ENCODE results near the gene VRK2.
"Not testable (repeated sequence)": the region's sequence is repeated elsewhere in the genome, so short reads cannot be mapped to it uniquely, and the experiment has no call there.

Gene VRK2

DNA sequence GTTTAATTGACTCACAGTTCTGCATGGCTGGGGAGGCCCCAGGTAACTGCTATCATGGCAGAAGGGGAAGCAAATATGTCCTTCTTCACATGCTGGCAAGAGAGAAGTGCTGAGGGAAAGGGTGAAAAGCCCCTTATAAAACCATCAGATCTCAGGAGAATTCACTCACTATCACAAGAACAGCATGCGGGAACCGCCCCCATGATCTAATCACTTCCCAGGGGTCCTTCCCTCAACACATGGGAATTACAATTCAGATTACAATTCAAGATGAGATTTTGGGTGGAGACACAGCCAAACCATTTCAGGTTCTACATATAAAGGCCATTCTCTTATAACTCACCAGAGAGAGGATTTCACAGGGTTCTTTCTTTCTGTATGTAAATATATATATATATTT, 62.9 kb downstream of the VRK2 start:
- no peak for DNase-seq (ENCODE audit: low spot score)

DNA sequence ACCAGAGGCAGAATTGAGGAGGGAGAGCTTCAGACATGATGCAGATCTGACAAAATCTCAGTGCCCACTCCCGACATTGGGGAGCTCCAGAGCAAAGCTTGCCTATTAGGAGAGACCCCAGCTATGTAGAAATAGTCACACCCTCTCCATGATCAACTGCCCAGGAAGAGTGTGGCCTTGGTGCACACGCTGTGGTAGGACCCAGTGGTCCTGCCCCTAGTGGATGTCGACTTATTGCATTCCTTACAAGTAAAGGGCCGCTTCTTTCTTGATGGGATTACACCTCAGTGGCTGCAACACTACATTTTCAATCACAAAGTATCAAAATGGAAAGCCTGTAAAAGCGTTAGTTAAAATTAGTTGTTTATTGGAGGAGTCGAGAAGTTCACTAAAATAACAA, 64.2 kb downstream of the VRK2 start:
- DNase-seq (ENCODE audit: low spot score) = no peak

DNA sequence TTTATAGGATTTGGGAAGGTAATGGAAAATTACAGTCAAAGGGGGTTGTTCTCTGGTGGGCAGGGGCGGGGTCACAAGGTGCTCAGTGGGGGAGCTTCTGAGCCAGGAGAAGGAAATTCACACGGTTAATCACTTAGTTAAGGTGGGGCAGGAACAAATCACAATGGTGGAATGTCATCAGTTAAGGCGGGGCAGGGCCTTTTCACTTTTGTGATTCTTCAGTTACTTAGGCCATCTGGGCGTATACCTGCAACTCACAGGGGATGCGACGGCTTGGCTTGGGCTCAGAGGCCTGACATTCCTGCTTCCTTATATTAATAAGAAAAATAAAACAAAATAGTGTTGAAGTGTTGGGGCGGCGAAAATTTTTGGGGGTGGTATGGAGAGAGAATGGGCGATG, 67.0 kb downstream of the VRK2 start:
- DNase-seq (ENCODE audit: low spot score) = not testable (repeated sequence)

DNA sequence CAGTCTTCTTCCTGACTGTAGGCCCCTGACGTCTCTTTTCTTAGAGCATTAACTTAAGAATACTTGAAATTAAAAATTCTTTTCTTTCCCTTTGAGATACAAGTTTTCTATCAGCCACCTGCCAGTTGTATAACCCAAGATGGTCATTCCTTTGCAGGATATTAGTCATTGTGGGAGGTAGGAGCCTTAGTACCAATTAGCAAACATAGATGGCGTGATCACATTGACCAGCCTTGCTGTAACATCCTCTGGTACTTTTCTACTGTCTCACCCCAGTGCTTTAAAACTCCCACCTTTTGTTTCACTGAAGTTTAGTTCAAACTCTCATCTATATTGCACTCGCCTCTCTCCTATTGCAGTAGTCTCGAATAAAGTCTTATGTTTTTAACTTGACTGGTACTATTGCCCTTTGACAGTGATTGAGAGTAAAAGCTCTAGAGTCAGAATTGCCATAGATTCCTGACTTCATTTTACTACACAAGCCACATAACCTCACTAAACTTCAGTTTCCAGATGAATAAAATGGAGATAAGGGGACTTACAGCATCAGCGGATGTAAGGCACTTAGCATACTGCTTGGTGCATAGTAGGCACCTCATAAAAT, 74.1 kb downstream of the VRK2 start:
- no peak for DNase-seq (ENCODE audit: low spot score)

DNA sequence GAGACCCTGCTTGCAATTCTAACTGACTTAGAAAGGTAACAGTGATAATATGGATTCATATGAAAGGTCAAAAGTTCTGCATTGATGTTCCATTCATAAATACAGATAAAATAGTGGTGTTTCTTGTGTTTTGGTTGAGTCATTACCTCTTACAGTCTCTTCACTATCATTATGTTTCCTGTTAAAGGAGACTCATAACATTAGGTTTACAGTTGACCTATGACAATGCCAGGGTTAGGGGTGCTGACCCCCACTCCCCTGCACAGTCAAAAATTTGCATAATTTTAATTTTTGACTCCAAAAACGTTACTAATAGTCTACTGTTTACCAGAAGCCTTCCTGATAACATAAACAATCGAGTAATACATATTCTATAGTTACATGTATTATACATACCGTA, 75.4 kb downstream of the VRK2 start:
- no peak for DNase-seq (ENCODE audit: low spot score)

DNA sequence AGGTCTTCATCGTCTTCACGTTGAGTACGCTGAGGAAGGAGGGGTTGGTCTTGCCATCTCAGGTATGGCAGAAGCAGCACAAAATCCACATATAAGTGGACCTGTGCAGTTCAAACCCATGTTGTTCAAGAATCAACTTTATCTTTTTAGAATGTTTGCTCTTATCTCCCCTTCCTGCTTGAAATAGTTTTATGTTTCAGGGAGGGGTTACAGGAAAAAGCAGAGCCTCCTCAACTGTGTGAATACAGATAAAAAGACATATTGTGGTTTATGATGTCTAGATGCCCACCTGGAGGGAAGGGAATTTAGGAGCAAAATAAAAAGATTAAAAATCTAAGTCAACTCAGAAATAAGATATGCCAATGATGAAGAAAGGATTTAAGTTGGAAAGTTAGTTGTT, 75.9 kb downstream of the VRK2 start:
- DNase-seq (ENCODE audit: low spot score) = no peak

DNA sequence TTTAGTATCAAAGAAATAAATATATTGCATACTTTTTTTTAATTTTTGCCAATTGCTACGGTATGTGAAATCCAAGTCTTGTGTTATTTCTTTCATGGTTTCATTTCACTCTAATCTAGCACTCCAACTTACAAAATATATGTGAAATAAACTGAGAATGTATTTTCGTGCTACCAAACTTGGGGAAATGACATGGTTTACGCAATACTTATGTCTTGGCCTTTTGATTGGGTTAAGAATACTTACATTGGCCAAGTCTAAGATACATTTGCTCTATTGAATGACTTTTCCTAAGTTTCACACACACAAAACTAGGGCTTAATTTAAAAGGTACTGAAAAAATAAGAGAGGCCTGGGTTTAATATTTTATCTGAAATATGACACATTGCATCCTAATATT, 80.5 kb downstream of the VRK2 start:
- no peak for DNase-seq (ENCODE audit: low spot score)

DNA sequence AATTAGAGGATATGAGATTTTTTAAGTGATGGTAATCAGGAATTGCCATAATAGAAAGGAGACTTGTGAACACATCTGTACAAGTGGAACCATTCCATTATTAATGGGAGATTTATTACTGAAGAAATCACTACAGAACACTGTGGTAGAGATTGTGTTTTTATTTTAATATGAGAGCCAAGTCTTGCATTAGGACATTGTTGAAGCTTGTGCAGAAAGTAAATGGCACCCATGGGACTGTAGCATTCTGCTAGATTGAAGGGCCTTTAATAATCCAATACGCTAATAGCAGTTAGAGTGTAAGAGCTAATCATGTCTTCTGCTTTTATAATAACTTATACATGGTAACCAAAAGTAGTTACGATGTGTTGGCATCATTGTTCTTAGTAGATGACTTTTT, 83.6 kb downstream of the VRK2 start:
- no peak for DNase-seq (ENCODE audit: low spot score)

DNA sequence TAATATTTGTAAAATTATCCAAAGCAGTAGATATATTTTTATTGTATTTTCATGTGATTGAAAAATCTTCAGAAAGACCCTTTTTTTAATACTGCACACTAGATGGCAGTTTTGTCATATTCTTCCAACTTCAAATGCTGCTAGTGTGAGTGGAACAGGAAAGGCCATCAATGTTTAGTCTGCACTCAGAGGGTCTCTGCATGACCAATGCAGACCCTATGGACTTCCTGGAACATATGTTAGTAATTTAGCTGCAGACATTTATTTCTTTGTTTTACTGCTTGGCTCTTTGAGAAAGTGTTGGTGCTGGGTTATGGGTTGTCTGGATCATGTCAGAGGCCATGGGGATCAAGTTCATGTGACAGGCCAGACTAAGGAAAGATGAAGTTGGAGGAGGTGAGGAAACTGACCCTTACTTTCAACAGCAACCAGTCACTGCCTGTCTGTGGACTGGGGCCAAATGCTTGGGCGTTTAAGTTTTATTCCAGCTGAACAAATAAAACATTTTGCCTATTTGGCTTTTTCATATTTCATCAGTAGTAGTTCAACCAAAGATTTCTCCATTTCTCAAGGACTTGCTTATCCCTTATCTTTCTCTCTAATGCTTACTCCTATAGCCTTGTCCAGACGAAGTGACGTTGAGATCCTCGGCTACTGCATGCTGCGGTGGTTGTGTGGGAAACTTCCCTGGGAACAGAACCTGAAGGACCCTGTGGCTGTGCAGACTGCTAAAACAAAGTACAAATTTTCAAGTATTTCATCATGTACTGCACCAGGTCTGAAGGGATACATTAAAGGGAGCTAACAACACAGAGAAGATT, 84.8 kb downstream of the VRK2 start:
- DNase-seq (ENCODE audit: low spot score) = peak; percentile 74

DNA sequence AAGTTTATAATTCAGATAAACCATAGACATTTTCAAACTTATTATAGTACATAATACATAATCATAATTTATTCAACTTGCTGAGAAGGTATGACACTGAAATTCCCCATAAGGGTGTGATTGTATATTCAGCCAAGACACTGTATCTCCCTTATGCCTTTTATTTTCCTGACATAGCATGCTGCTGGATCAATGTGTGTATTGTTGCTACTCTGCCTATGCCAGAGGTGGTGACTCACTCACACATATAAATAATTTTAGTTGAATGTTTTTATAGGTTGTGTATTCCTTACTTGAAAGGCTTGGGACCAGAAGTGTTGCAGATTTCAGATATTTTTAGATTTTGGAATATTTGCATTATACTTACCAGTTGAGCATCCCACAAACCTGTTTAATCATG, 86.8 kb downstream of the VRK2 start:
- DNase-seq (ENCODE audit: low spot score) = no peak

DNA sequence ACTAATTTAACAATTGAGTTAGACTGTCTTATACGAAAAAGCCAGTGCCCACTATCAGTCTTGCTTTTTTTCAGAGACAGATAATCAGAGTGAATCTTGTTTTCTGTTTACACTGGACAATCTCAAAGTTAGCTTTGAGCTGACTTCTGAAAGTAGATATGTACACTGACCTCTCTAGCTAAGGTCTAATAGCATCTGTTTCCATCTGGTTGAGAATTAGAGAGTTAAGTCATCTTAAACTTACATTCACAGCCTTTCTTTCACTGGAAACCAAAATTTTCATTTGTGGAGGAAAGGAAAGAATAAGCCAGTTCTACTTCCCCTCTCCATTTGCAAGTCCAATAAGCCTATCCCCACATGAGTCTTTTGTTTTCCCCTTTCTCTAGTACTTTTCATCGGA, 89.3 kb downstream of the VRK2 start:
- peak; percentile 43 for DNase-seq (ENCODE audit: low spot score)

DNA sequence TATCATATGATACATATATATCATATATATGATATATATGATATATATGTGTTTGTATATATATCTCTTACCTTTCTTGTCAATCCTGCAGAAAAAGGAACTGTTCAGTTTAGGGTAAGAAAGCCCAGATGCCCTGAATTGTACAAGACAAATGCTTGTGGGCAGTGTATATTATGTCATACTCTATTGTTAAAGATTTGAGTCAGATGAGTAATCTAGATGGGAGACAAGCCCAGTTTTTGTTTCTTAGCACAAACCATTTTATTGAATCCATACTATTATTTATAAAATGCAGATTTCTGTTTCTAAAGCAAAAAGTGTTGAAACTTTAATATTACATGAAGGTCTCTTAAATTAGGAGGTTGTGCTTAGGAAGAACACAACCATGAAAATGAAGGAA, 90.6 kb downstream of the VRK2 start:
- peak; percentile 50 for DNase-seq (ENCODE audit: low spot score)

DNA sequence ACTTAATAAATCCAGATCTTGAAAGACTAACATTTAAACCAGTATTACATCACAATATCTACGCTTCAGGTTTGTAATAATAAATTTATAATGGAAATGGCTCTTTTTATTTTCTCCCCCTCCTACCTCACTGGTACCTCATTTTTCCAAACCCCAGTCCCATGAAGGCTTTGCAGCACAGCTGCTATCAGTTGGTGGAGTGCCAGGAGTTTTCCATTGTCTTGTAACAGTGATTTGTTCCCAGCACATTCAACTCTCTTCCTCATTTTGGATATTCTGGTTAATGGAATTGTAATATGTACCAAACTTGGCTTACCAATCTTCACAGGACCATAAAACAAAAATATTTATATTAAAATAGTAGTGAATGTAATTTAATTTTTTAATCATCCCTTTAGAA, 91.2 kb downstream of the VRK2 start:
- DNase-seq (ENCODE audit: low spot score) = peak; percentile 77

DNA sequence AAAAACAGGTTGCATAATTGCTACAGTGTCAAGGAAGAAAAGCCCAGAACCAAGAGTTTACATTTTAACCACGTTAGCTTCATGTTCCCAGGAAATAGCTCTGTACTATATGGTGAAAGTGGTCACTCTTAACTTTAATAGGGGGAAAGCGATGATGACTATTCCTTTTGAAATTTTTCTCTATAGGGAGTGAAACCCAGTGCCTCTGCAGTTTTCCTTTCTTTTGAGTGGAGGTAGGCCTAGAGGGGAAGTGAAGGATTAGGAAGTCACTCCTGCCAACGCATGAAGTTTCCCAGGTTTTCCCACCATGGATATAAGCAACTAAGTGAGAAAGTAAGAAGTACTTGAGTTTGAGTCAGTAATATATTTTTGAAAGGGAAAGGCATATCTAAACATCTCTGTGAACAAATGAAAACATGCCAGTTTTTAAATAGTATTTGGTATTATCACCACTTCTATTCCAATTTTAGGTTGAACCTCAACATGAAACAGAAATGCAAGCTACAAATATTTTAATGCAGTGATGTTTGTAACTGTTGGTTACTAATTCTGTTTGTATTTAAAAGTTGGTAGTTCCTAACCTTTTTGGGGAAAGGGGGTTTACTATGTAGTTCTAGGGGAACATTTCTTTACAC, 91.9 kb downstream of the VRK2 start:
- DNase-seq (ENCODE audit: low spot score) = no peak

DNA sequence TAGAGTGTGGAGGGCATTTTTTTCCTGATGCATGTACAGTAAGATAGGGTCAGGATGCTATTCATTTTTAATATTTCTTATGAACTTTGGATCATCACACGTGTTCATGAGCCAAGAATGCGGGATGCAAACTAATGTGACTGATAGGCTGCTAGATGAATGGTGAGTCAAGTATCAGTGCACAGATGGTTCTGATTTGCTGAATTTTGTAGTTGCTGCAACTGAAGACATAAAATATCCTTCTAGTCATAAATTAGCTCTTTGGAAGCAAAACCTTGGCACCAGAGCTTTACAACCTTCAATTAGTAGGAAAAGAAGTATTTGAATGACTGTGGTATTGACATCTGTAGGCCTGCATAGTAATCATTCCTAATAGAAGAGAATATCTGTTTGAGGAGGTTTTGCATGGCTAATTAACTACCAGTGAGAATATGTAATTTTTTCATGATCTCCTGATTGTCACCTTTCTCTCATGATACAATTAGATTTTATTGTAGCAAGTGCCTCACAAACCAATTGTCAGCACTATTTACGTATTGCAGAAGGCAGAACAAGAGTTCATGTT, 94.0 kb downstream of the VRK2 start:
- DNase-seq (ENCODE audit: low spot score) = no peak

DNA sequence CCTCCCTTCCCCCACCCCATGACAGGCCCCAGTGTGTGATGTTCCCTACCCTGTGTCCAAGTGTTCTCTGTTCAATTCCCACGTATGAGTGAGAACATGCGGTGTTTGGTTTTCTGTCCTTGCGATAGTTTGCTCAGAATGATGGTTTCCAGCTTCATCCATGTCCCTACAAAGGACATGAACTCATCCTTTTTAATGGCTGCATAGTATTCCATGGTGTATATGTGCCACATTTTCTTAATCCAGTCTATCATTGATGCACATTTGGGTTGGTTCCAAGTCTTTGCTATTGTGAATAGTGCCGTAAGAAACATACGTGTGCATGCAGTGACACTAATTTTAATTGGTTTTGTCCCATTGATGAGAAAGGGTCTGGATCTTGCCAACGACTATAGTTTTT, 99.2 kb downstream of the VRK2 start:
- DNase-seq (ENCODE audit: low spot score) = not testable (repeated sequence)

DNA sequence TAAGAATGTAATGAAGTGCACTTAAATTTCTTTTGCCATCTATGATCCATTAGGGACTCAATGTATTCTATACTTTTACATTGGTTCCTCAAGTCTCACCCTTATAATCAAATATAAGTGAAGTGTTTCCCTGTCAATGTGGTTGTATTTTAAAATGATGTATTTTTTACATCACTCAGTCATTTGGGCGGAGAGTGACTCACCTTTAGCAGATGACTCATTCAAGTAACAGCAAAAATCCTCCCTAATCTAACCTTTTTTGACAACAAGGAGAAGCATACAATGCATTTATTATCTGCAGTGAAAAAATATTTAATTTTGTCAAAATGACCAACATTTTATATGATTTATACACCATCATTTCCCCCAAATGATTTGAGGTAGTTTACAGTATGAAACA, 100.1 kb downstream of the VRK2 start:
- no peak for DNase-seq (ENCODE audit: low spot score)

DNA sequence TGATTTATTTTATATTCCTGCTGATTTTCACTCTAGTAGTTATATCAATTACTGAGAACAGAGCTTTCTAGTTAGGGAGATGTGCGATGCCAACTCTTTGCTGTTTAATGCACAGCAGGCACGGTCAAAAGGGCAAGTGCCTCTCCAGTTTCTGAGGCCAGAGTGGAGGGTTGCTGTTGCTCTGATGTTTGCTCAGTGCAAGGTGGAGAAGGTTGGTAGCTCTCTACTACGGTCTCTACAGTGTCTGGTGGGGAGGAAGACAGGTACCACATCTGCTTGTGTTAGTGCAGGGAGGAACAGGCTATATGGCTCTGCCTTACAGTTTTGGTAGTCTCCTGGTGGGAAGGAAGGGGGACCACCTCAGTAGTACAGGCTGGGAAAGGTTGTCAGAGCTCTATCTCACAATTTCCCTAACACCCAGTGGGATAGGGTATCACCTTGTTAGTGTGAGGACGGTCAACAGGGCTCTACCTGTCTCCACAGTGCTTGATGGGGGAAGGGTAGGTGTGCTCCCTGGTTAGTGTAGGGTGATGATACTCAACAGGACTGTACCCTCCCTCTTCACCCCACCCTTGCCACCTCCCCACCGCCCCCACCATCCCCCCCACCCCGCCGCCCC, 108.7 kb downstream of the VRK2 start:
- no peak for DNase-seq (ENCODE audit: low spot score)

DNA sequence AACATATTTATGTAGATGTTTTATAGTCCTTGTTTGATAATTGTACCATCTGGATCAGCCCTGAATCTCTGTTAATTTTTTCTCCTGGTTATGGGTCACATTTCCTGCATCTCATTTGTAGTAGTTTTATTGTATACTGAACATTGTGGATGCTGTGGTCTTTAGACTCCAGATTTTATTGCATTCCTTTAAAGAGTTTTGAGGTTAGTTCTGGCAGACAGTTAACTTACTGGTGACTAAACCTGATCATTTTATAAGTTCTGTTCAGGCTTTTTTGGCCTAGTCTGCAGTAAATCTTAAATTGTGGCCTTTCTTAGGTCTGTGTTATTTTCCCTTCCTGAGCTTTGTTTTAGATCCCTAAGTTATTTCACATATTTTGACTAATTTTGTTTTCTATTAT, 110.2 kb downstream of the VRK2 start:
- DNase-seq (ENCODE audit: low spot score) = no peak

DNA sequence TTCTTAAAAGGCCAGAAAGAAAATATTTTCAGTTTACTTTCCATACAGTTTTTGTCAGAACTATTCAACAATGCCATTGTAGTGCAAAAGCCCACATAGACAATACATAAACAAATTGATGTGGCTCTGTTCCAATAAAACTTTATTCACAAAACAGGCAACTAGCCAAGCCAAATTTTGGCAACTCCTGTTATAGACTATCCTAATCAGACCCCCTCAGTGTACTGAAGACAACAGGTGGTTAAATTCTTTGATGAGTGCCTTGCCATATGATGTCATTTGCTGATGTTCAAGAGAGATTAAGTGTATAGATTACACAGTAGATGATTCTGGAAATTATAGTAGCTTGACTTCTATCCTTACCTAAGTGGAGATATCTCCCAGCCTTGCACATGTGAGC, 111.1 kb downstream of the VRK2 start:
- no peak for DNase-seq (ENCODE audit: low spot score)

DNA sequence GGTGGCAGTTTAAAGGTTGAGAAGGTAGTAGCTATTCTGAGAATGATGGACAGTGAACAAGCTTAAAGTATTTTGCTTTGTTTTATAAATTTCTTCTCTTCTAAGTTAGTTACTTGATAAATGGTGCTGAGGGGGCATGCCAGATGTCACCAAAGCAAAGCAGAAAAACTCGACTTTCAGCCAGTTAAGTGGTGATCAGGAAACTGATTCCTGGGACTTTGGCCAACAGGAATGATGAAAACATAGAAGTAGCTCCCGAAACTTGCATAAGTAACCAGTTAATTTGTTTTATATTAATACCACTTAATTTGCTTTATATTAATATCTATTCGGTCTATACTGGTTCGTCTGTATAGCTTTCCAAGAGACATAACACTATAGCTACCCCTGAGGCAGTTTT, 111.9 kb downstream of the VRK2 start:
- no peak for DNase-seq (ENCODE audit: low spot score)

DNA sequence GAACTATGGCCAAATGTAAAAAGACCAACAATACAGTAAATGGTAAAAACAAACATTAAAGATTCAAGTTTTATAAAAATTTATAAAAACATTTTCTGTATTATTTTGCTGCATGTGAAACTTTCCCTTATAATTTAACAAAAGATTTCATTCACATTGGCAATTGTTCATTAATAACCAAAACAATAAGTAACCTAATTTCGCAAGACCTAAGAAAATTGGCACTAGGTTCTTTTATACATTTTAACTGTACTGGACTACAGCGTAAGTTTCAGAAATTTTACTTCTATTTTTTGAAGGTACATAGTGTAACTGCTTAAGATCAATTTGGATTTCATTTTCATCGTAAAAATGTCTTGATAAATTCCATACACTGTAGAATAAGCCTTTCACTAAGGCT, 117.3 kb downstream of the VRK2 start:
- DNase-seq (ENCODE audit: low spot score) = no peak

DNA sequence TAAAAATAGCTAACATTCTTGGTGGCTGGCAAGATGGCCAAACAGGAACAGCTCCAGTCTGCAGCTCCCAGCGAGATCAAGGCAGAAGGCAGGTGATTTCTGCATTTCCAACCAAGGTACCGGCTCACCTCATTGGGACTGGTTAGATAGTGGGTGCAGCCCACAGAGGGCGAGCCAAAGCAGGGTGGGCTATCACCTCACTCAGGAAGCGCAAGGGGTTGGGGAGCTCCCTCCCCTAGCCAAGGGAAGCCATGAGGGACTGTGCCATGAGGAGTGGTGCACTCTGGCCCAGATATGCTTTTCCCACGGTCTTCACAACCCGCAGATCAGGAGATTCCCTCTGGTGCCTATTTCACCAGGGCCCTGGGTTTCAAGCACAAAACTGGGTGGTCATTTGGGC, 121.5 kb downstream of the VRK2 start:
- DNase-seq (ENCODE audit: low spot score) = not testable (repeated sequence)
